SKM-1 (cell line): ENCODE results near the gene PNPLA7.
"Not testable (repeated sequence)": the region's sequence is repeated elsewhere in the genome, so short reads cannot be mapped to it uniquely, and the experiment has no call there.

Source experiments
- DNase-seq: peaks from one replicate; lab custom pipeline; 2025; ENCODE audit not compliant: unreplicated experiment; lab: John Stamatoyannopoulos, UW

The PNPLA7 gene

GRCh38 chr9:137482094-137482781, 68.0 kb downstream of the PNPLA7 start:
- DNase-seq = peak; percentile 77

GRCh38 chr9:137480686-137481683, 69.2 kb downstream of the PNPLA7 start:
- no peak for DNase-seq

GRCh38 chr9:137479892-137480685, 70.1 kb downstream of the PNPLA7 start:
- DNase-seq = no peak

GRCh38 chr9:137478962-137479861, 71.0 kb downstream of the PNPLA7 start:
- DNase-seq = no peak

GRCh38 chr9:137478613-137478961, 71.6 kb downstream of the PNPLA7 start:
- DNase-seq = no peak

- DNase-seq = no peak
These were observed 72.2 kb downstream of the PNPLA7 start for GRCh38 chr9:137477778-137478612.

GRCh38 chr9:137476856-137477255, 73.3 kb downstream of the PNPLA7 start:
- no peak for DNase-seq

GRCh38 chr9:137475666-137476065, 74.5 kb downstream of the PNPLA7 start:
- DNase-seq = no peak

GRCh38 chr9:137474271-137474670, 75.9 kb downstream of the PNPLA7 start:
- DNase-seq = no peak

- DNase-seq = no peak
These were observed 79.4 kb downstream of the PNPLA7 start for GRCh38 chr9:137470785-137471184.

- no peak for DNase-seq
These were observed 82.3 kb downstream of the PNPLA7 start for GRCh38 chr9:137467896-137468295.

- no peak for DNase-seq
These were observed 83.0 kb downstream of the PNPLA7 start for GRCh38 chr9:137467161-137467581.

- not testable (repeated sequence) for DNase-seq
These were observed 83.7 kb downstream of the PNPLA7 start for GRCh38 chr9:137466389-137467085.

- DNase-seq = no peak
These were observed 84.3 kb downstream of the PNPLA7 start for GRCh38 chr9:137465720-137466388.

- no peak for DNase-seq
These were observed 85.0 kb downstream of the PNPLA7 start for GRCh38 chr9:137465000-137465719.

GRCh38 chr9:137464291-137464999, 85.8 kb downstream of the PNPLA7 start:
- DNase-seq = no peak

GRCh38 chr9:137463931-137464290, 86.3 kb downstream of the PNPLA7 start:
- no peak for DNase-seq
